HG03097 (cell line): ENCODE data around the gene SPON2.
A peak's percentile ranks its signal among the peaks of the same experiment; 100 is the strongest.

ENCODE experiments used
- ATAC-seq: cut with Tn5 transposase; IDR thresholded peaks from one replicate; pipeline ENCODE4 v1.9.1; 2021; ENCODE audit not compliant: unreplicated experiment, low FRiP score

The SPON2 gene

DNA sequence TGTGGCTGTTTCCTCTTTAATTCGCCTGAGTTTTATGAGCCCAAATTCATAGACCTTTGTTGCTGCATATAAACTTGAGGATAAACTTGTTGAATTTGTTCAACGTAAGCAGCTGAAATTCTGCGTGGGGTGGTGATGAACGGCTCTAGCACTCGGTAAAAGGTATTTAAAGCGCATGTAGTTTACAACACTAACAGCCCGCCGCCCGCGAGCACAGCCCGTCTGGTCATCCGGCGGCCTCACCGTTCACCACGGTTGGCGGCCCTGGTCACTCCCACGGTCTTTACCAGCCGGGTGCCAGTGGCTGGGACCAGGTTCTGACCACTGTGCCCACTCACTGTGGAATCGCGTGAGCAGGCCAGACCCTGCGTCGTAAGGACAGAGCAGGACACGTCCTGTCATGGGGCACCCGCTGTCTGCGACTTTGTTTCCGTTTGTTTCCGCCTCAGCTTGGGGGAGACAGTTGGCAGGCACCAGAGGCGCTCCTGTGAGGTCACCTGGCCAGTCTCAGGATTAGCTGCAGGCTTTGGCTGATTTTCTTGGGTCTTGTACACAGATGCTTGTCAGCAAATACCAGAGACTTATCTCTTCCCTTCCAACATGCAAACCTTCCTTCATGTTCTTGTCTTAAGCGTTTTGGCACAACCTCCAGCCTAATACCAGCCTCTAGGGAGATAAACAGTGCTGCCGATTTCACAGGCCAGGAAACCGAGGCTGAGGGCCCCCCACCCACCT, 36.8 kb upstream of the SPON2 start:
- ATAC-seq = no peak

GRCh38 chr4:1208266-1208961, 36.0 kb upstream of the SPON2 start:
- no peak for ATAC-seq

GRCh38 chr4:1207603-1208265, 35.4 kb upstream of the SPON2 start:
- ATAC-seq = no peak

- no peak for ATAC-seq
Measured at GRCh38 chr4:1207157-1207470, 34.7 kb upstream of the SPON2 start.

DNA sequence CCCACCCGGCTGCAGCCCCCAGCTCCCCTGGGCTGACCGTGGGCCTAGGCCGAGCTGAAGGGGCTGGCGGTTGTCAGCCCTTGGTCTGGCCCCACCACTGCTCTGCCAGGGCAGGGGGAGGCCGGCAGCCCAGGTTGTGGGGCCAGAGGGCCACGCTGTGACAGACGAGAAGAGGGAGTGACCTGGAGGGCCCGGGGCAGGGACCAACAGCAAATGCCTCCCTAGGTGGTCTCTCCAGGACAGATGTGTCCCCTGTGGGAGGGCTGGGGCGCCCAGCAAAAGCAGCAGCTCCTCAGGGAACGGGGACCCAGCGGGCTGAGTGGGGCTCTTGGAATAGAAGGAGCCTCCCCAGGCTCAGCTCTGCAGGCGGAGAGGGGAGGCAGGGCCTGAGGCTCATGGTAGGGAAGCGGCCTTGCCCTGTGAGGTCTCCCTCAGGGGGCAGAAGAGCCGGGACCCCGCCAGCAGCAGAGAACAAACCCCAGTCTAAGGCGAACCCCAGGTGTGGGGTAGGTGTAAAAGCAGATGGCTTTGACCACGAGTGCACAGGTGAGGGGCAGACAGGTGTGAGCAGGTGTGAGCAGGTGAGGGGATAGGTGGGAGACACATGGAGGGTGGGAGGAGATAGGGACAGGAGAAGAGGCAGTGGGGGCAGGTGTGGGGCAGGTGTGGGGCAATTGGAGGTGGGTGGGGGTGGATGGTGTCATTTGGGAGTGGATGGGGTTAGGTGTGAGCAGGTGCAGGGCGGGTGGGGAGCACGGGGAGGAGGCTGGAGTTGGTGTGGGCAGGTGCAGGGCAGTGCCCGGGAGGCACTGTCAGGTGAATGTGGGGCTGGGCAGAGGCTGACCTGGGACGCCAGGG, 34.1 kb upstream of the SPON2 start:
- no peak for ATAC-seq

DNA sequence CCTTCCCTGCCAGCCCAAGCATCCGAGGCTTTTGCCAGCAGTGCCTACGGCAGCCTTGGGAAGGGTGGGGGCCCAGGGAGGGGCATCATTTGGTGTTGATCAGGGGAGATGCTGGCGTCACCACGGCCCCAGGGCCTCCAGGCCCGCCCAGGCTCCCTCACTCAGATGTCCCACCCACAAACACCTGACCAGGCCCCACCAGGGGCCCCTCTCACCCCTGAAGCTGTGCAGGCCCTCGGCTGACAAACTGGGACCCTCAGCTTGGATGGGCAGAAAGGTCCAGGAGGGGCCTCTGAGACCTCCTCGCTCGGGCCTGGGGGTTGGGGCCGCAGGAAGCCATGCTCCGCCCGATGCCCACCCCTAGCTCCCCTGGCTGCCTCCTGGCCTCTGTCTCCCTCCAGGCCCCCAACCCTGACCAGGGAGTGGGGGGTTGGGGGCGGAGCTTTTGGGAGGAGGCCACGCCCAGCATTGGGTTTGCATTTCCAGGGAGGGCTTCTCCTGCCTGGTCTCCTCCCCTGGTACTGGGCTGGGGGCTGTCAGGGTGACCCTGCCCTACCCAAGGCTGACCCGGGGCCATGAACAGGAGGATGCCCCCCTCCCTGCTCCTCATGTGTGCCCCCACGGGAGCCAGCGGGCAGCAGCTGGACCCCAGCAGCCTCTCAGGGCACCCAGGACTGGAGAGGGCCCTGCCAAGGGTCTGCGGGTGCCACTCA, 33.4 kb upstream of the SPON2 start:
- no peak for ATAC-seq

GRCh38 chr4:1204828-1205585, 32.6 kb upstream of the SPON2 start:
- no peak for ATAC-seq

DNA sequence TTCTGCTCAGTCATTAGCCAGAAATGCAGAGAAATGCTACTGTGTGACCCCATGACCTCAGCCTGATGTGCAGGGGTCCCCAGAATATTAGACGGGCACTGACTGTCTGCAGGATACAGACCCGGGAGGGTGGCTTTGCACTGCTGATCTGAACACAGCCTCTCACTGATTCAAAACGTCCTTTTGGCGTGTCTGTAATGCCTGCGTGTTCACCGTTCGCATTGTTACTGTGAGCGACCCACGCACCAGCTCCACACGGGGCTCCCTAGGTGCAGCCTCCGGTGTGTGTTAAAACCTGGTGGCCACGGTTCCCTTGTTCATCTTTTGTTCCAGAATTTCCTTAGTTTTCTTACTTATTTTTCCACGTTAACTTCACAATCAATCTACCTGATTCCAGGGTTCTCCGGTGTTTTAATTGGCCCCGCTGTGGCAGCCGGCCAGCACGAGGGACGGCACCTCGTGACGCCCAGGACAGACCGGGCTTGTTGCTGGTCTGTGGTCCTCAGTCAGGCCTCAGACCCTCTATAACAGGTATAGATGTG, 32.0 kb upstream of the SPON2 start:
- no peak for ATAC-seq

DNA sequence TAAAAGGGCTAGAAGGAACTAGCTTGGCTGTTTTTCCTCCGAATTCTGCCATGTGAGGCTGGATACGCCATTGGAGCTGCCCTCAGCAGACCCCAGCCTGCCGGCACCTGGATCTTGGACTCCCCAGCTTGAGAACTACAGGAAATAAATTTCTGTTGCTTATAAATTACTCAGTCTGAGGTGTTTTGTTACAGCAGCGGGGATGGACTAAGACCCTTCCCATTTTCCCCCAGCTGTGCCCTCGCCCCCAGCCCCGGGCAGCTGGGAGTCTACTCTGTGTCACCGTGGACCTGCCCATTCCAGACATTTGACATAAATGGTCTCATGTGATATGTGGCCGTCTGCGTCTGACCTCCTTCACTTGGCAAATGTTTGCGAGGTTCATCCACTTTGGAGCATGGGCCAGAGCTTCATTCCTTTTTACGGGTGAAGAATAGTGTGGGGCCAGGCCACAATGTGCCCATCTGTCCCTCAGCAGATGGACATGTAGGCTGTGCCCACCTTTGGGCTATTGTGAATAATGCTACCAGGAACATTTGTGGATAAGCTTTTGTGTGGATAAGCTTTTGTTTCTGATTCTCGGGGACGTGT, 30.7 kb upstream of the SPON2 start:
- ATAC-seq = no peak

DNA sequence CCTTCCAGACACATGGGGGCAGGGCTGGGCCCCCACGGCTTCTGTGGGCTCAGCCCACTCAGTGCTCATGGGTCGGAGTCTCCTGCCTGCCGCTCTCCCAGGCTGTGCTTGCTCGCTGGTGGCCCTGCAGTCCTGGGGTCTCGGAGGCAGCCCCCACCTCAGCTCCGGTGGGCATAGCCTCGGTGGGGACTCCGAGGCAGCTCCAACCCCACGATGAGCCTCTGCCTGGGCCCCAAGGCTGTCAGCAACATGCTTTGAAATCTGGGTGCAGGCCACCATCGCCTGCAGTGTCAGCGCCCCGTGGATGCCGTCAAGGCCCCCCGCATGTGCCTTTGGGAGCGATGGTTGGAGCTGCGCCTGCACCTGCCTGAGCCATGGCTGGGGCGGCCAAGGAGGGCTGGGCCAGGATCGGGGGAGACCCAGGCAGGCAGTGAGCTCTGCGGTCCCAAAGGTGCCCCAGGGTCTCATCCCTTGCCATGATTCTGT, 30.2 kb upstream of the SPON2 start:
- ATAC-seq = no peak

GRCh38 chr4:1201851-1202525, 29.6 kb upstream of the SPON2 start:
- peak; percentile 37 for ATAC-seq

GRCh38 chr4:1200425-1201035, 28.1 kb upstream of the SPON2 start:
- no peak for ATAC-seq

GRCh38 chr4:1199556-1200331, 27.4 kb upstream of the SPON2 start:
- ATAC-seq = no peak

GRCh38 chr4:1198098-1198844, 25.9 kb upstream of the SPON2 start:
- ATAC-seq = no peak

DNA sequence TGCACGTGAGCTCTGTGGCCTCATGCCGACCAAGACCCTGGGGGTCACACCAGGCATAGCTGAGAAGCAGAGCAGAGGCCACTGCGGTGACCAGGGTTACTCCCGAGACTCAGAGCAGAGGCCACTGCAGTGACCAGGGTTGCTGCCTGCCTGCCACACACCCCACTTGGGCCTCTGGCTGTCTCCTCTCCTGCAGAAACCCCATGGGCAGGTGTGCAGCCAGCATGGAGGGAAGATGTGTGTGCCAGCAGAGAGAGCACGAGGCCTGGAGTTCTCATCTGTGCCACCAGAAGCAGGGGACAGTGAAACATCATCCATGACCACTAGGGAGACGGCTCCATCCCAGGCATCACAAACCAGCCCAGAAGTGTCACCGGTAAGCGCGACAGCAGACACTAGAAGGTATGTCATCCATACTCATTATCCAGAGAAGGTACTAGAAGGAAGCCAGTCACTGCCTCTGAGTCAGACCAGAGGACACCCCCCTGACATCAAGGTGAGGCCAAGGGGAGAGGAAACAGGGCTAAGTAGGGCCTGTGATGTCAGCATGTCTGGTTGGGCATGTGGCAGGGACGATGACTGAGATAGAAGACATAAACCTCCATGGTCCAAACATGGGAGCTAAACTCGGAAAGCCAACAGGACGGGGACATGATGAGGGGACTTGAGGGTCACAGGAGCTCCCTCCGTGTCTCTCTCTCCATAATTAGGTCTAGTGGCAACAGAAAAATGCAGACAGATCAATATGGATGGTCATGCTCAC, 24.2 kb upstream of the SPON2 start:
- no peak for ATAC-seq
